ENCODE measurements around the gene DCST2.

DNA sequence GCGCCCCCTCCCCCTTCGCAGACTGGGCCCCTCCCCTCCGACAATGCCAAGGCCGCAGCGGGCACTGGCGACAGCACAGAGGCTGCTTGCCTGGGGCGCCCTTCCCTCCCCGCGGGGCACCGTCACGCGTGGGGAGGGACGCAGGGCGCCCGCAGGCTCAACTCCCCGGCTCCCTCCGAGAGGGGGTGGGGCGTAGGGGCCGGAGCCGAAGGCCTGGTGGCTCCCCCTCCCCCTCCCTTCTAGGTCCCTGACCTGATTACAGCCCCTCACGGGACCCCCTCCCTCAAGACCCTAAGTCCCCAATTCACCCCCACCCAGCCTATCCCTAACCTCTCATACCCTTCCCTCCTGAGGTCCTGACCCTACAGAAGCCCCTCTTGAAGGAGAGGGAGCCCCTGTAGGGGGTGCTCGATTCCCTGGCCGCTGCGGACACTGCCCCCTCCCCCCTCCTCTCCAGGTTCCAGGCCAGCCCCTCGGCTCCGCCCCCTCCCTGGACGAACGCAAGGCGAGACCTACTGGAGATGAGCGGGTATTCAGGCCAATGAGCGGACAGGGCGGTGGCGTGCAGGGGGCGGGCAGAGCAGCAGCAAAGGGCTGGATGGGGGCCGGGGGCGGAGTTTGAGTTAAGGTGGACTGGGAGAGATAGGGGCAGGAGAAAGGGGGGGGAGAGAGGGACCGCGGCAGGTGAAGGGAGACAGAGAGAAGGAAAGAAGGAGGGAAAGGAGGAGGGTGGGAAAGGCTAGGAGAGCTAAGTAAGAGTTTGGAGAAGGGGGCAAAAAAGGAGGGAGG, 31.7 kb downstream of the DCST2 start:
- TF ChIP-seq, protein P1, sequence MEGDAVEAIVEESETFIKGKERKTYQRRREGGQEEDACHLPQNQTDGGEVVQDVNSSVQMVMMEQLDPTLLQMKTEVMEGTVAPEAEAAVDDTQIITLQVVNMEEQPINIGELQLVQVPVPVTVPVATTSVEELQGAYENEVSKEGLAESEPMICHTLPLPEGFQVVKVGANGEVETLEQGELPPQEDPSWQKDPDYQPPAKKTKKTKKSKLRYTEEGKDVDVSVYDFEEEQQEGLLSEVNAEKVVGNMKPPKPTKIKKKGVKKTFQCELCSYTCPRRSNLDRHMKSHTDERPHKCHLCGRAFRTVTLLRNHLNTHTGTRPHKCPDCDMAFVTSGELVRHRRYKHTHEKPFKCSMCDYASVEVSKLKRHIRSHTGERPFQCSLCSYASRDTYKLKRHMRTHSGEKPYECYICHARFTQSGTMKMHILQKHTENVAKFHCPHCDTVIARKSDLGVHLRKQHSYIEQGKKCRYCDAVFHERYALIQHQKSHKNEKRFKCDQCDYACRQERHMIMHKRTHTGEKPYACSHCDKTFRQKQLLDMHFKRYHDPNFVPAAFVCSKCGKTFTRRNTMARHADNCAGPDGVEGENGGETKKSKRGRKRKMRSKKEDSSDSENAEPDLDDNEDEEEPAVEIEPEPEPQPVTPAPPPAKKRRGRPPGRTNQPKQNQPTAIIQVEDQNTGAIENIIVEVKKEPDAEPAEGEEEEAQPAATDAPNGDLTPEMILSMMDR (IDR thresholded peaks at IDR 0.05), result peak in 4 of 6 experiments; percentile 17 to 47 (median 26)
- peak; percentile 45 to 79 for TF ChIP-seq POLR2A (IDR thresholded peaks at IDR 0.05)
